HEK293T (cell line): ENCODE results near the gene GNB5.
A peak's percentile ranks its signal among the peaks of the same experiment; 100 is the strongest.

Experiments
- CTCF ChIA-PET: fragments of 350-600 bp; formaldehyde crosslinking; extraction: SDS; loops from one replicate; lab custom pipeline; 2021; ENCODE audit warnings: antibody characterized with exemption, inconsistent platforms; lab: Yijun Ruan, JAX
- POLR2A ChIA-PET: fragments of 350-600 bp; formaldehyde crosslinking; extraction: SDS; loops from one replicate; lab custom pipeline; 2020; ENCODE audit warnings: antibody characterized with exemption, inconsistent platforms; lab: Yijun Ruan, JAX
- DNase-seq: peaks from one replicate; pipeline ENCODE4 v3.0.0; 2012; ENCODE audit warnings: mixed read lengths; ENCODE audit errors: extremely low spot score
- ARNT ChIP-seq: fragments of 450-650 bp; IDR thresholded peaks from 2 replicates; pipeline ENCODE4 v1.6.1; 2017; ENCODE audit warnings: mild to moderate bottlenecking
- BHLHE40 ChIP-seq: fragments of 450-650 bp; IDR thresholded peaks from 2 replicates; pipeline ENCODE4 v1.6.1; 2016; ENCODE audit warnings: mild to moderate bottlenecking, moderate library complexity, borderline replicate concordance
- CTBP1 ChIP-seq: fragments of 450-650 bp; IDR thresholded peaks from 2 replicates; pipeline ENCODE4 v1.6.1; 2016; ENCODE audit warnings: borderline replicate concordance
- ELF4 ChIP-seq: fragments of 450-650 bp; IDR thresholded peaks from 2 replicates; pipeline ENCODE4 v1.6.1; 2017; ENCODE audit warnings: antibody characterized with exemption
- FOXA1 ChIP-seq: fragments of 450-650 bp; IDR thresholded peaks from 2 replicates; pipeline ENCODE4 v1.6.1; 2016; ENCODE audit warnings: mild to moderate bottlenecking
- FOXK2 ChIP-seq: fragments of 450-650 bp; IDR thresholded peaks from 2 replicates; pipeline ENCODE4 v1.6.1; 2016; ENCODE audit warnings: mild to moderate bottlenecking
- FOXM1 ChIP-seq: fragments of 450-650 bp; IDR thresholded peaks from 2 replicates; pipeline ENCODE4 v1.6.1; 2017; ENCODE audit warnings: mild to moderate bottlenecking, borderline replicate concordance
- HDGF ChIP-seq: fragments of 450-650 bp; IDR thresholded peaks from 2 replicates; pipeline ENCODE4 v1.6.1; 2017; ENCODE audit warnings: antibody characterized with exemption, borderline replicate concordance
- L3MBTL2 ChIP-seq: fragments of 450-650 bp; conservative IDR thresholded peaks from 2 replicates; pipeline ENCODE4 v1.6.1; 2016; ENCODE audit warnings: mild to moderate bottlenecking
- LEF1 ChIP-seq: fragments of 450-650 bp; IDR thresholded peaks from 2 replicates; pipeline ENCODE4 v1.6.1; 2017; ENCODE audit warnings: mild to moderate bottlenecking, borderline replicate concordance
- NFRKB ChIP-seq: fragments of 450-650 bp; IDR thresholded peaks from 2 replicates; pipeline ENCODE4 v1.6.1; 2016; ENCODE audit warnings: mild to moderate bottlenecking, moderate library complexity
- SP1 ChIP-seq: fragments of 450-650 bp; IDR thresholded peaks from 2 replicates; pipeline ENCODE4 v1.6.1; 2017
- SUZ12 ChIP-seq: fragments of 450-650 bp; IDR thresholded peaks from 2 replicates; pipeline ENCODE4 v1.6.1; 2016; ENCODE audit warnings: mild to moderate bottlenecking
- TARDBP ChIP-seq: fragments of 450-650 bp; IDR thresholded peaks from 2 replicates; pipeline ENCODE4 v1.6.1; 2016
- ZNF384 ChIP-seq: fragments of 450-650 bp; IDR thresholded peaks from 2 replicates; pipeline ENCODE4 v1.6.1; 2016
- TF ChIP-seq, protein P1 (sequence below): fragments of 450-650 bp; IDR thresholded peaks from 2 replicates; pipeline ENCODE4 v1.6.1; 2016

Gene GNB5

DNA sequence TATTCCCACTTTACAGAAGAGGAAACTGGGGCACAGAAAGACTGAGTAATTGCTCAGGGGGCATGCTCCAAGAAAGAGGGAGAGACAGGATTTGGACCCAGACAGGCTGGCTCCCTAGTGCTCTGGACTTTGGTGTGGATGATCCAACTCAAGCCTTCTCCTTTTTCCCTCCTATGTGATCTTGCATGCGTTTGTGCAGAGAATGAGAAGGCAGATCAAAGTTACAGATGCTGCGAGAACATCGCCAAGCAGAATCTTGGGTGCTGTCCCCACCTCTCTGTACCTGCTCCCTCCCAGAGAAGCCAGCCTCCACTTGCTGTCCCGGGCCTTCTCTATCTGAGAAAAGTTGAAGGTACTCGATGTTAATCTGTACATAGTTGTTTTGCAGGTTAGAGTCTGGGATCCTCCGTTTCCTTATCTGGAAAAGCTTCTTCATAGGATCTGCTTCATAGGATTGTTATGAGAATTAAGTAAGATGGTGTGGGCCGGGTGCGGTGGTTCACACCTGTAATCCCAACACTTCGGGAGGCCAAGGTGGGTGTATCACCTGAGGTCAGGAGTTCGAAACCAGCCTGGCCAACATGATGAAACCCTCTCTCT, 10.2 kb downstream of the GNB5 start:
- POLR2A ChIA-PET = no interaction called here
- TF ChIP-seq HDGF (no peak), LEF1 (no peak), SUZ12 (no peak), BHLHE40 (no peak), FOXA1 (no peak), SP1 (no peak), NFRKB (no peak), L3MBTL2 (no peak), FOXM1 (no peak), CTBP1 (no peak), ELF4 (no peak)
- TF ChIP-seq, protein P1, sequence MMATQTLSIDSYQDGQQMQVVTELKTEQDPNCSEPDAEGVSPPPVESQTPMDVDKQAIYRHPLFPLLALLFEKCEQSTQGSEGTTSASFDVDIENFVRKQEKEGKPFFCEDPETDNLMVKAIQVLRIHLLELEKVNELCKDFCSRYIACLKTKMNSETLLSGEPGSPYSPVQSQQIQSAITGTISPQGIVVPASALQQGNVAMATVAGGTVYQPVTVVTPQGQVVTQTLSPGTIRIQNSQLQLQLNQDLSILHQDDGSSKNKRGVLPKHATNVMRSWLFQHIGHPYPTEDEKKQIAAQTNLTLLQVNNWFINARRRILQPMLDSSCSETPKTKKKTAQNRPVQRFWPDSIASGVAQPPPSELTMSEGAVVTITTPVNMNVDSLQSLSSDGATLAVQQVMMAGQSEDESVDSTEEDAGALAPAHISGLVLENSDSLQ = no peak
- no peak for DNase-seq
- CTCF ChIA-PET = no interaction called here

DNA sequence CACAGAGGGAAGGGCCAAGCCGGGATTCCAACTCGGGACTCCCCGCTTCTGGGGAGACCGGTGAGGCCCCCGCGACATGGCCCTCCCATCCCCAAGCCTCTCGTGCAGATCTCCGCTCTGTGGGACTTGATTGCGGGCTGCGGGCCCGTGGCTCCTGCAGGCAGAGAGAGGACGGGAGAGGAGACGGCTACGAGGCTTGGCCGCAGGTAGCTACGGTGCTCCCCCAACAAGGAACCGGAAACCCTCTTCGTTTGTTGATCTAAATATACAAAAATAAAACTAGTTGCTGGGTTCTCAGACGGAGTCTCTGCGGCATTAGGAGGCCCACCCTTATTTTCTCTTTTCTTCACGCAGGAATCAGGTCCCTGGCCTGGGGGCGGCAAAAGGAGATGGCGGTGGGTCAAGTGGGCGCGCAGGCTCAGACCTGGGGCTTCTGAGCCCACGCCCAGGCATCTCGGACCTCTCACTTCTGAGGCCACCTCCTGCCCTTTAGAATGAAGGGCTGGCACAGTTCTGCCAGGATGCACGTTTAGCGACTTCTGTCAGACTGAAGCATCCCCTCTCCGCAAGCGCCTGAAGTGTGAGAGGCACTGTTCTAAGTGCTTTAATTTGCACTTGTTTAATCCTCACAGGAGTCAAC, 10.9 kb downstream of the GNB5 start:
- DNase-seq = no peak
- ChIA-PET CTCF (interaction anchor here (1.5 kb wide), 1 partner anchor 8 kb away, joined by 4 read pairs; no protein-coding TSS in a partner anchor), POLR2A (interaction anchor here (0.8 to 2.0 kb wide), 6 partner anchors 8 to 23 kb away, joined by 3 to 9 read pairs (median 4); no protein-coding TSS in a partner anchor)
- TF ChIP-seq ARNT (no peak), FOXM1 (no peak), ZNF384 (no peak), CTBP1 (no peak), TARDBP (no peak), BHLHE40 (no peak), SP1 (no peak), HDGF (no peak), SUZ12 (no peak), LEF1 (no peak), L3MBTL2 (no peak)

DNA sequence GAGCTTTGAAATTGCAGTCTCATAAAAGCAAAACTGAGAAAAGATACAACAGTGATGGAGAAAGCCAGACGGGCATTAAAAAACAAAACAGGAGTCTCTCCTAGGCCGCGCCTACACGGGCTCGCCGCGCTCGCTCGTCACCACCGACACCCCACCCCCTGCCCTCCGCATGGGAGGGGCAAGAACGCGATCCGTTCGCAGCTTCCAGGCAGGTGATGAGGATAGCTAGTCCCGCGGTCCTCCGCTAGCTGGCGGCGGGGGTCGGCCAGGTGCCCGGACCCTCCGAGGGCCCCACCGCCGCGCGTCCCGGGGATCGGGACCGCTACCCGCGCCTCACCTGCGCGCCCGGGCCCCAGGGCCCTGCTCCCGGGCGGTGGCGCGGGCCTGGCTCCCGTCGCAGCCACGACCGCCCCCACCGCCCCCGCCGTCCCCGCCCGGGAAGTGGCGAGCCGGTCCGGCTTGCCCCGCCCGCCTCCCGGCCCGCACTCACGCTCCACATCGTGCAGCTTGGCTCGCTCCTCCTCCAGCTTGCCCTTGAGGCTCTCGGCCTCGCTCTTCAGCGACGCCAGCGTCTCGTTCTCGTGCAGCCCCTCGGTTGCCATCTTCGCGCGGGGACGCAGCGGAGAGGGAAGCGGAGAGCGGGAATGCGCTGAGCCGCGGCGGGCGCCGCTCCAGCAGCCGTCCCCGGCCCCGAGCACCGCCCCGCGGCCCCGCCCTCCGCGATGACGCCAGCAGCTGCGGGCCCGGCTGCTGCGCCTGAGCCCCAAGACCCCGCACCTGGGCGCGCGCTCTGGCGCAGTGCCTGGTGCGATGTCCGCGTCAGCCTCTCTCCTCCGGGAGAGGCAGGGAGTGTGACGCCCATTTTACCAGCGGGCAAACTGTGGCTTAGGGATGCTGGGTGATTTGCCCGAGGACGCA, 11.7 kb downstream of the GNB5 start:
- peak; percentile 78 for DNase-seq
- TF ChIP-seq ELF4 (no peak), FOXK2 (no peak), FOXA1 (no peak), BHLHE40 (no peak), L3MBTL2 (0 out of 2 replicates have a peak, but pooled peaks have one; percentile 30)
- ChIA-PET POLR2A (interaction anchor here (0.8 to 2.0 kb wide), 7 partner anchors 9 to 29 kb away, joined by 3 to 9 read pairs (median 4); no protein-coding TSS in a partner anchor), CTCF (interaction anchor here (0.7 to 1.5 kb wide), 2 partner anchors 9 to 31 kb away, joined by 3 to 4 read pairs; no protein-coding TSS in a partner anchor)

DNA sequence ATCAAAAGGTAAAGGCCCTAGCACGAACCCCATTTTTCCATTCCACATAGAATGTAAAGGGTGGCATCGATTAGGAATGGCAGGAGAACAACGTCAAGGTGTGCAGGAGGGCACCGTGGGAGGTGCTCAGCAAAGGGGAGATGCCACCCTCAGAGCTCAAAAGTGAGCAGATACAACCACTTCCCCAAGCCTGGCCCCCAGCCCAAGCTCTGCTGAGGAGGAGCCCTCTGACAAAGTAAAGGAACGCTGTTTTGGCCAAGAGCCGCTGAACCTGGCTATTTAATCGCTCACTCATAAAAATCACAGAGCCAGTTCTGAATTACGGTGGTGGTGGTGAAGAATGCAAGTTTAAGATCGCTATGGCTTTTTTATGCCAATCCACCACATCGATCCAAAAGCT, 12.4 kb downstream of the GNB5 start:
- TF ChIP-seq FOXA1 (no peak), NFRKB (no peak)
- ChIA-PET CTCF (interaction anchor here (0.7 to 1.5 kb wide), 2 partner anchors 10 to 30 kb away, joined by 3 to 4 read pairs; no protein-coding TSS in a partner anchor), POLR2A (interaction anchor here (1.5 to 2.0 kb wide), 5 partner anchors 8 to 29 kb away, joined by 3 to 9 read pairs (median 6); no protein-coding TSS in a partner anchor)
- DNase-seq = no peak

DNA sequence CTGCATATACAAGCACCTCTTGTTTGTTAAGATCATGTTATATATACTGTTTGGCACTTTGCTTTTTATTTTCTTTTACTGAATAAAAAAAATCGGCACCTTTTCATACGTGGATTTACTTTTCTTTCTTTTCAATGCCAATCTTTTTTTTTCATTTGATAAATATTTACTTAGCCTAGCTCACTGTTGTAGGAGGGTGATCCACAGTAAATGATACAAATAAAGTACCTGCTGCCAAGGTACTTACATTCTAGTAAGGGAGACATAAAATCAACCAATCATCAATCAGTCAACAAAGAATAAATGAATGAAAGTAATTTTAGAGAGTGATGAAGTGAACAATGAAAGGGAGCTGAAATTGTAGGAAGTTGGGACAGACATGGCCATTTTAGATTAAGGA, 18.3 kb downstream of the GNB5 start:
- CTCF ChIA-PET = interaction anchor here (1.5 kb wide), 1 partner anchor 35 kb away, joined by 3 read pairs; no protein-coding TSS in a partner anchor
- DNase-seq = no peak
- POLR2A ChIA-PET = no interaction called here
- TF ChIP-seq BHLHE40 = no peak

DNA sequence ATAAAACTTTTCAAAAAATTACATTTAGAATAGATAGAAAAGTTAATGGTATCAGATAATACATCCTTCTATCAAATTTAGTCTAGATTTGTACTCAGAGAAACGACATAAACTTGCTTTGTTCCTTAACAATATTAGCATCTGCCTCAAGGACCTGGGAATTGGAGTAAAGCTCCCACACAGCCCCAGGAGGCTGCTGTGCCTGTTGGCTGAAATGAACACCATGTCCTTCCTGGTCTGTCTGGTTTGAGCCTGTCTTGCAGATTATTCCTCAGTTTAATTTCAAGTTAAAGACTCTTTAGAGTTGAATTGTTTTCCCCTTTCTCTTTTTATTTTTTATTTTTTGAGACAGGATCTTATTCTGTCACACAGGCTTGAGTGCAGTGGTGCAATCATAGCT, 19.4 kb downstream of the GNB5 start:
- CTCF ChIA-PET = interaction anchor here (0.6 to 1.5 kb wide), 3 partner anchors 12 to 184 kb away, joined by 3 to 5 read pairs (median 3); no protein-coding TSS in a partner anchor
- POLR2A ChIA-PET = interaction anchor here (1.6 kb wide), 1 partner anchor 8 kb away, joined by 6 read pairs; no protein-coding TSS in a partner anchor
- no peak for DNase-seq
- TF ChIP-seq, protein P1 = no peak
- TF ChIP-seq FOXA1 (no peak), FOXK2 (no peak), LEF1 (no peak), NFRKB (no peak), CTBP1 (no peak), ELF4 (no peak), HDGF (no peak), SUZ12 (no peak), ZNF384 (no peak), SP1 (no peak)
